Tibial nerve (tissue), 4 donors: Measurements from ENCODE around the gene PRTFDC1. TPM values are rescaled to one million over a fixed set of nuclear protein-coding genes. Genes with fewer than 3 reads are reported as not detected.

ENCODE experiments used
- DNase-seq, 2 donors: peaks; one replicate each; pipeline ENCODE4 v3.0.0-alpha.2; 2019; ENCODE audit warnings: low spot score in 2 of 2
- H3K27ac ChIP-seq, 4 donors: fragments of 200-600 bp; sonication (generic) in 3 of 4; one replicate each; pipeline ENCODE4 v1.5.1; 2017 to 2019; ENCODE audit warnings: mild to moderate bottlenecking in 1 of 4
- H3K27me3 ChIP-seq, 2 donors: fragments of 200-600 bp; sonication (generic) in 1 of 2; one replicate each; pipeline versions ENCODE4 v1.5.1 to v1.6.0; 2017 to 2019
- H3K36me3 ChIP-seq, 3 donors: fragments of 200-600 bp; sonication (generic); one replicate each; pipeline ENCODE4 v1.5.1; 2018 to 2019
- H3K4me1 ChIP-seq, 4 donors: fragments of 200-600 bp; sonication (generic) in 3 of 4; one replicate each; pipeline ENCODE4 v1.5.1; 2017 to 2019
- H3K4me3 ChIP-seq, 4 donors: fragments of 200-600 bp; sonication (generic) in 3 of 4; one replicate each; pipeline ENCODE4 v1.5.1; 2017 to 2019; ENCODE audit warnings: mild to moderate bottlenecking in 1 of 4, moderate library complexity in 1 of 4
- H3K9me3 ChIP-seq, 4 donors: fragments of 200-600 bp; sonication (generic) in 3 of 4; one replicate each; pipeline ENCODE4 v1.5.1; 2017 to 2019
- CTCF ChIP-seq, 5 experiments: fragments of 200-600 bp in 3 of 5; fragments of 450-650 bp in 2 of 5; sonication (generic) in 3 of 5; IDR thresholded peaks; one replicate each; pipeline ENCODE4 v1.5.1; 2016 to 2019; ENCODE audit warnings: antibody characterized with exemption in 5 of 5, mild to moderate bottlenecking in 3 of 5, moderate library complexity in 2 of 5
- EP300 ChIP-seq, 2 donors: sonication (generic); formaldehyde crosslinking; IDR thresholded peaks; one replicate each; pipeline ENCODE4 v1.6.1; 2017; ENCODE audit warnings: antibody characterized with exemption in 2 of 2, mild to moderate bottlenecking in 1 of 2
- POLR2A ChIP-seq, 2 donors: fragments of 450-650 bp; IDR thresholded peaks; one replicate each; pipeline ENCODE4 v1.6.1; 2017; ENCODE audit warnings: antibody characterized with exemption in 2 of 2, mild to moderate bottlenecking in 2 of 2, moderate library complexity in 2 of 2
- WGBS, 2 donors: methylation state at CpG; one replicate each; pipeline ENCODE4 v1.1.5; 2018; 5-methylcytosine and 5-hydroxymethylcytosine counted together
- total RNA-seq, 4 donors: library from RNA; depleted of rRNA; stranded (reverse); fragments of >200 nt; gene quantifications; one replicate each; pipeline ENCODE4 v1.1.0, GENCODE V29; 2016

Gene PRTFDC1
- total RNA-seq, 4 donors from 2014 or later = 0.78 to 5.7 (median 1.3) TPM

- no peak overlapping the region for H3K27ac ChIP-seq
- DNase-seq = no peak
- H3K4me1 ChIP-seq = peaks cover 0 to 17% (median 0%) of the 10 kb centered on the region in 4 donors
- no peak overlapping the region for H3K4me3 ChIP-seq
- H3K36me3 ChIP-seq = no peaks in the 10 kb centered on the region
- TF ChIP-seq POLR2A (IDR thresholded peaks at IDR 0.05) = no peak
- TF ChIP-seq EP300 (IDR thresholded peaks at IDR 0.05) = no peak
- TF ChIP-seq CTCF (IDR thresholded peaks at IDR 0.05) = no peak
- no peaks in the 10 kb centered on the region for H3K27me3 ChIP-seq
- peaks cover 0 to 6% (median 0%) of the 10 kb centered on the region in 4 donors for H3K9me3 ChIP-seq
- WGBS, 2 donors = 66 to 74% methylated on average over 2 of the region's 2 CpGs
Measured at GRCh38 chr10:24930427-24930826, 22.0 kb downstream of the PRTFDC1 start.

- no peak for TF ChIP-seq EP300 (IDR thresholded peaks at IDR 0.05)
- no peak for TF ChIP-seq POLR2A (IDR thresholded peaks at IDR 0.05)
- no peak for TF ChIP-seq CTCF (IDR thresholded peaks at IDR 0.05)
- H3K36me3 ChIP-seq = no peaks in the 10 kb centered on the region
- 86 to 91% methylated on average over 4 of the region's 4 CpGs for WGBS, 2 donors
- peaks cover 0 to 6% (median 0%) of the 10 kb centered on the region in 4 donors for H3K9me3 ChIP-seq
- no peak for DNase-seq
- H3K27ac ChIP-seq = no peak overlapping the region
- H3K4me3 ChIP-seq = no peak overlapping the region
- H3K27me3 ChIP-seq = no peaks in the 10 kb centered on the region
- peaks cover 0 to 17% (median 0%) of the 10 kb centered on the region in 4 donors for H3K4me1 ChIP-seq
Measured at GRCh38 chr10:24929904-24930303, 22.5 kb downstream of the PRTFDC1 start.

- H3K4me1 ChIP-seq = peaks cover 0 to 17% (median 0%) of the 10 kb centered on the region in 4 donors
- no peak overlapping the region for H3K4me3 ChIP-seq
- peaks cover 0 to 6% (median 0%) of the 10 kb centered on the region in 4 donors for H3K9me3 ChIP-seq
- 45 to 47% methylated on average over 4 of the region's 4 CpGs for WGBS, 2 donors
- DNase-seq = no peak
- no peak for TF ChIP-seq EP300 (IDR thresholded peaks at IDR 0.05)
- TF ChIP-seq POLR2A (IDR thresholded peaks at IDR 0.05) = no peak
- no peak for TF ChIP-seq CTCF (IDR thresholded peaks at IDR 0.05)
- H3K36me3 ChIP-seq = no peaks in the 10 kb centered on the region
- no peaks in the 10 kb centered on the region for H3K27me3 ChIP-seq
- H3K27ac ChIP-seq = no peak overlapping the region
Measured at GRCh38 chr10:24929056-24929544, 23.3 kb downstream of the PRTFDC1 start.

GRCh38 chr10:24928163-24928562, 24.2 kb downstream of the PRTFDC1 start:
- WGBS, 2 donors = 82 to 89% methylated on average over 3 of the region's 3 CpGs
- TF ChIP-seq POLR2A (IDR thresholded peaks at IDR 0.05) = no peak
- no peak for TF ChIP-seq CTCF (IDR thresholded peaks at IDR 0.05)
- TF ChIP-seq EP300 (IDR thresholded peaks at IDR 0.05) = no peak

GRCh38 chr10:24926557-24926956, 25.8 kb downstream of the PRTFDC1 start:
- Histone ChIP-seq H3K4me1 (peaks cover 0 to 19% (median 0%) of the 10 kb centered on the region in 4 donors), H3K36me3 (no peaks in the 10 kb centered on the region), H3K4me3 (no peak overlapping the region), H3K27ac (no peak overlapping the region), H3K9me3 (peaks cover 0 to 6% (median 0%) of the 10 kb centered on the region in 4 donors), H3K27me3 (no peaks in the 10 kb centered on the region)
- no peak for DNase-seq
- TF ChIP-seq POLR2A (IDR thresholded peaks at IDR 0.05) (no peak), EP300 (IDR thresholded peaks at IDR 0.05) (no peak), CTCF (IDR thresholded peaks at IDR 0.05) (no peak)
- 85 to 86% methylated on average over 8 of the region's 8 CpGs for WGBS, 2 donors

More at GRCh38 chr10:24928163-24928562, 24.2 kb downstream of the PRTFDC1 start:
- no peak for DNase-seq
- H3K36me3 ChIP-seq = no peaks in the 10 kb centered on the region
- no peak overlapping the region for H3K27ac ChIP-seq
- H3K4me3 ChIP-seq = no peak overlapping the region
- H3K9me3 ChIP-seq = peaks cover 0 to 6% (median 0%) of the 10 kb centered on the region in 4 donors
- H3K4me1 ChIP-seq = peaks cover 0 to 17% (median 0%) of the 10 kb centered on the region in 4 donors
- no peaks in the 10 kb centered on the region for H3K27me3 ChIP-seq
